Peyer's patch (tissue), 4 donors: ENCODE measurements around the gene RCVRN.

Source experiments
- CTCF ChIP-seq, 6 experiments: fragments of 450-650 bp in 4 of 6; fragments of 200-600 bp in 2 of 6; sonication (generic) in 1 of 6; IDR thresholded peaks; one replicate each; pipeline ENCODE4 v1.5.1; 2017 to 2019; ENCODE audit warnings: antibody characterized with exemption in 6 of 6, mild to moderate bottlenecking in 3 of 6, moderate library complexity in 1 of 6
- POLR2A ChIP-seq, 2 donors: fragments of 450-650 bp; IDR thresholded peaks; one replicate each; pipeline ENCODE4 v1.5.1; 2017; ENCODE audit warnings: antibody characterized with exemption in 2 of 2, mild to moderate bottlenecking in 2 of 2, moderate library complexity in 2 of 2

GRCh38 chr17:9928601-9929333 is 23.7 kb upstream of the RCVRN start:
- TF ChIP-seq CTCF (IDR thresholded peaks at IDR 0.05), result peak in 2 of 6 experiments; percentile 10 to 25
- TF ChIP-seq POLR2A (IDR thresholded peaks at IDR 0.05), result no peak
